ENCODE results near the gene TSSC4. TPM values are rescaled to one million over a fixed set of nuclear protein-coding genes. Genes with fewer than 3 reads are reported as not detected.

Gene TSSC4
- total RNA-seq, result 54.8 and 56.4 TPM in 2 replicates

GRCh38 chr11:2400069-2400761 is at the start of gene TSSC4:
TSSC4 (plus strand) TSS chr11:2400750; CDS start chr11:2402634, 1,884 bp downstream.

GRCh38 chr11:2376751-2377451 is 23.6 kb upstream of the TSSC4 start, which contains the start of gene CD81:
CD81 (plus strand) TSS chr11:2377310; CDS start chr11:2377550, 240 bp downstream.

GRCh38 chr11:2443881-2444820 is 43.6 kb downstream of the TSSC4 start, which contains the start of gene TRPM5:
TRPM5 (minus strand) TSS chr11:2444514; CDS start chr11:2423036, 21,478 bp downstream.

GRCh38 chr11:2444821-2445745 is 44.5 kb downstream of the TSSC4 start, which contains the start of gene KCNQ1:
KCNQ1 (plus strand) TSS chr11:2445008; CDS start chr11:2445099, 91 bp downstream.

Other genes starting within 250 kb of the TSSC4 start
- gene INS, start 239.5 kb upstream of the TSSC4 start, total RNA-seq, result not detected in 2 replicates
- not detected in 2 replicates for gene TH, start 228.9 kb upstream of the TSSC4 start, total RNA-seq
- not detected in 2 replicates for gene ASCL2, start 130.2 kb upstream of the TSSC4 start, total RNA-seq
- gene C11orf21, start 98.8 kb upstream of the TSSC4 start, total RNA-seq, result not detected in 2 replicates
- under 0.01 TPM in 2 replicates for gene TSPAN32, start 98.7 kb upstream of the TSSC4 start, total RNA-seq
- 170 and 238 TPM in 2 replicates for gene CD81, start 23.4 kb upstream of the TSSC4 start, total RNA-seq
- gene TRPM5, start 43.8 kb downstream of the TSSC4 start, total RNA-seq, result not detected in 2 replicates
- gene KCNQ1, start 44.3 kb downstream of the TSSC4 start, total RNA-seq, result not detected in 2 replicates